ENCODE measurements around the gene TRPM5.

TRPM5 gene

GRCh38 chr11:2419638-2420501 is 24.4 kb downstream of the TRPM5 start:
- peak; percentile 54 for DNase-seq

GRCh38 chr11:2418693-2419360 is 25.5 kb downstream of the TRPM5 start:
- no peak for DNase-seq

- no peak for DNase-seq
These were observed 26.2 kb downstream of the TRPM5 start for GRCh38 chr11:2417856-2418692.

- no peak for DNase-seq
These were observed 27.5 kb downstream of the TRPM5 start for GRCh38 chr11:2416765-2417164.

- no peak for DNase-seq
These were observed 28.5 kb downstream of the TRPM5 start for GRCh38 chr11:2415601-2416380.

GRCh38 chr11:2415171-2415570 is 29.1 kb downstream of the TRPM5 start:
- DNase-seq: no peak

GRCh38 chr11:2414616-2415015 is 29.7 kb downstream of the TRPM5 start:
- no peak for DNase-seq

- DNase-seq: no peak
These were observed 30.4 kb downstream of the TRPM5 start for GRCh38 chr11:2413742-2414579.

DNA sequence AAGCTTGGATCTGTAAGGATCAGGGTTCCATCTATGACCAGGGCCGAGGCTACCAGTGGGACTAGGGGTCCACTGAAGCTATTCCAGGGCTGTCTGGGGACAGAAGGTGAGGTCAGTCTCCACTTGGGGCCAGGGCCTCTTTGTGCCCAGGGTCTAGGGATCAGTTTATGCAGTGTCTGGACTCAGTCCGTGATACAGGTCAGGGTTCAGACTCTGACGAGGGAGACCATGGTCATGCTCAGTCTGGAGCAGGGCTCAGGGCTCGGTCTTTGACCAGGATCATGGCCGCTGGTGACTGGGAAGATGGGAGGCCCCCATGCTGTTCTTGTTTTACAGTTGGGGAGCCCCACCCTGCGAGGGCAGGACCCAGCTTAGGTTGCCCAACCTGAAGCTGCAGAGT is 32.0 kb downstream of the TRPM5 start:
- DNase-seq: no peak

DNA sequence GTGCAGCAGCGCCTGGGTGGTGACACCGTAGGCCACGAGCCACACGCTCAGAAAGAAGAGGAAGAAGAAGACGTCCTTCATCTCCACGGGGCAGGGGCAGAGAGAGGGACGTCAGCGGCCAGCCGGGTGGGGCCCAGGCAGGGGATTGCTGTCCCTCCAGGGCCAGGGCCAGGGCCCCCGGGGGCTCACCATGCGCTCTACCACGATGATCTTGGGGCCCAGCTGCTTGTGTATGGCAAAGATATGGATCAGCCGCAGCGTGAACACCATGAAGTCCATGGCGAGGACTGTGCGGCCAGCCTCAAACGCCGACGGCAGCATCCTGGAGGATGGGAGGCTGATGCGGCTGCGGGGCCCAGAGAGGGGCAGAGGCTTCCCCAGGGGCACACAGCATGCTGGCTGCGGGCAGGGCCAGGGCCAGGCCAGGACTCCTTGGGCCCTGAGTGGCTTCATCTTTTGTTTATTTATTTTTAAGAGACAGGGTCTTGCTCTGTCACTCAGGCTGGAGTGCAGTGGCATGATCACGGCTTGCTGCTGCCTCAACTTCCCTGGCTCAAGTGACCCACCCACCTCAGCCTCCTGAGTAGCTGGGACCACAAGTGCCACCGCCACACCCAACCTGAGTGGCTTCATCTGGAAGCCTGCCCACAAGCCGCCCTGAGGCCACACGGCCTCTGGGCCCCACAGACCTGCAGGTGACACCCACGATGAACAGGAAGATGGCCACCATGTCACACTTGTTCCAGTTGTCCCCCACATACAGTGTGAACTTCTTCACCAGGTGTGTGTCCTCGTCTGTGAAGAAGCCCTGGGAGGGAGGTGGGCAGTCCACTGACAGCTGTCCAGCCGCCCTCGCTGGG is 32.6 kb downstream of the TRPM5 start:
- DNase-seq: no peak

GRCh38 chr11:2410616-2411015 is 33.7 kb downstream of the TRPM5 start:
- DNase-seq: no peak

DNA sequence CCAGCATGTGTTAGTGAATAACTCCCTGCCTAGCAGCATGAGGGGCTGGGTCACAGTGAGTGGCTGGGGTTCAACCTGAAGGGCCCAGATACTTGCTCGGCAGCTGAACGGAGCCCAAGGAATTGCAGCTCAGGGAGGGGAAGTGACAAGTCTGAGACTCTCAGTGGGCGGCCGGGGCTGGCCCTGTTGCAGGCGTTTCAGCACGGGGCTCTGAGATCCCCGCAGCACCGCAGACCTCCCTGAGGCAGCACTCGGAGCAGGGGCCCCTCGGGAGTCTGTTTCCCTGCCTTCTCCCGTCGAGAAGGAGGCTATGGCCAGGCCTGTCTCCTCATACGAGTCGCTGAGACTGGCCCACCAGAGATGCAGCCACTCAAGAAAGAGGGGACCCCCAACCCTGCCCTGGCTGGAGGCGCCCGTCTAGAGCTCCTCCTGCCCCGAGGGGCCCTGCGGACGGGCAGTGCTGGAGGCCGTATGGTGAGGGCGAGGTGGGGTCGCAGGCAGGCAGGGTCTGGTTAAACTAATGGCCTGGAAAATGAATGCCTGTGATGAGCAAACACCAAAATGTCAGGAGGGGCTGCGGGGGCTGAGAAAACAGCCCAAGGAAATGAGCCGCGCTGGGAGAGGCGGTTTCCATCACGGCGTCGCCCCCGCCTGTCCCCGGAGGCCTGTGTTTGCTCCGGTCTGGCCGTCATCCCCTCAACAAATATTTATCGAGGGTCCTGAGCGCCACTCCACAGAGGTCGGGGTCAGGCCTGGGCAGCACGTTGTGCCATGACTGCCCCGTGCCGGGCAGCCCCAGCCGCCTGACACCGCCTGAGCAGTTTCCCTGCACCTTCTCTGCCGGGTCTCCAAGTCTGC is 34.5 kb downstream of the TRPM5 start:
- no peak for DNase-seq

DNA sequence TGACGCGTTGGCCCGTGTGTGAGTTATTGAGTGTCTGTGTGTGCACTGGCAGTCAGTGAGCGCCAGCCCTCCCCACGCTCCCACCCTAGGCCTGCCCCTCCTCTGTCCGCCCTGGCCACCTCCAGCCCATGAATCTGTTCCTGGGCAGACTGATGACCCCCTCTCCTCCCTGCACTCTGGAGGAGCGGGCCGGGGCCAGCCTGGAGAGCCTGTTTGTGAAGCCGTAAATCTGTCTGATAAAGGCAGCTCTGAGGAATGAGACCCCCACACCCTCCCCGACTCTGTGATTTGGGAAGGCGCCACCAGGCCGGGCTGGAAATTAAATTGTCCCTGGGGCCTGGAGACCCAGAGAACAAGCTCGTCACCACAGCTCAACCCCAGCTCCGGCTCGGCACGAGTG is 35.2 kb downstream of the TRPM5 start:
- no peak for DNase-seq

- DNase-seq: no peak
These were observed 35.6 kb downstream of the TRPM5 start for GRCh38 chr11:2408671-2409070.

DNA sequence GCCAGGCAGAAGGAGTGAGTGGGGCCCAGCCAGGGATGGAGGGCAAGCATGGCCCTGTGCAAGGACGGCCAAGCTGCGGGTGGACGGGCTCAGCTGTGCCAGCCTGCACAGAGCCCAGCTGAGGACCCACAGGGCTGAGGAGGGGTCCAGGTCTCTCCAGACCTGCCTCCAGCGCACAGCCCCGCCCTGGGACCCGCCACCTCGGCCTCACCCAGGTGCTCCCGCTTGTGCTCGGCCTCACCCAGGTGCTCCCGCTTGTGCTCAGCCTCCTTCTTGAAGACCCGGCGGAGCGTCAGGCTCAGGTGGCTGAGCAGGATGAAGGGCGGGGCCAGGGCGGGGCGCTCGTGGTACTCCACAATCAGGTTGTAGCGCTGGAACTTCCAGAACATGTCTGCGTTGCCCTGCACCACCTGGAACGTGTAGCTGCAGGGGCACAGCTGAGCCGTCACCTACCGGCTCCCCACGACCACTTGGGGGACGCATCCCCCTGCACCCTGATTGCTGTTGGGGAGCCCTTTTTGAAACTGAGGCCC is 37.4 kb downstream of the TRPM5 start:
- DNase-seq: no peak

DNA sequence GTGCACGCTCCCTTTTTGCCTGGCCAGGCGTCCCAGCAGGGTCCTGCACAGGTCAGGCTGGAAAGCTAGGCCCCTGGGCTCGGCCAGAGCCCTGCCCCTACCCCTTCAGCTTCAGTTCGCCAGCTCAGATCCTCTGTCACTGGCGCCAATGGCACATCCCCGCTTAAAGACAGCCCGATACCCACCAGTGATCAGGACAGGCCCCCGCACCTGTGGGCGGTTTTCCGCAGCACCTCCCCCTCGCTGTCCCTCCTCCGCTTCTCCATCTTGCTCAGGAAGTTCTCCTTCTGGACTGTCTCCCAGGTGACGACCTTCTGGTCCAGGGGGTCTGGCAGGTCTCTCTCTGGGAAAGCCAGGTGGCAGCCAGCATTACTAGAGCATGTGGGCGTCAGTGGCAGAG is 37.9 kb downstream of the TRPM5 start:
- DNase-seq: no peak

DNA sequence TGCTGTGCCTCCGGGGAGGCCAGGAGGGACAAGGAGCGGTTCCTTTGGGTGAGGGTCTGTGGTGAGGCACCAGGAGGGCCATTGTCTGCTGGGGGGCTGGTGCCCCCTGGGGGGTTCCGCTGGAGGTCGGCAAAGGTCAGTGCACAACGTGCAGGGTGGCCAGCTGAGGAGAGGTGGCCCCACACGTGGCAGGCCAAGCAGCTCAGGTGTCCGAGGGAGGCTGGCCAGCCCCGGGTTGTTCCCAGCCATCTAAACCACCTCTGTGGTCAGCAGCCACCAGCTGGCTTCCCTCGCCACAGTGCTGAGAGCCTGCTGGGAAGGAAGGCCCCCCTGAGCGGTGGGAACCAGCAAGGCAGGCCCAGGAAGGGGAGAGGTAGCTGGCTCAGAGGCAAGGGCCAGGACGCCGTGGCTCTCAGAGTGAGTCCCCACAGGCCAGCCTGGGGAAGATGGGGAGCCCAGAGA is 39.5 kb downstream of the TRPM5 start:
- no peak for DNase-seq

DNA sequence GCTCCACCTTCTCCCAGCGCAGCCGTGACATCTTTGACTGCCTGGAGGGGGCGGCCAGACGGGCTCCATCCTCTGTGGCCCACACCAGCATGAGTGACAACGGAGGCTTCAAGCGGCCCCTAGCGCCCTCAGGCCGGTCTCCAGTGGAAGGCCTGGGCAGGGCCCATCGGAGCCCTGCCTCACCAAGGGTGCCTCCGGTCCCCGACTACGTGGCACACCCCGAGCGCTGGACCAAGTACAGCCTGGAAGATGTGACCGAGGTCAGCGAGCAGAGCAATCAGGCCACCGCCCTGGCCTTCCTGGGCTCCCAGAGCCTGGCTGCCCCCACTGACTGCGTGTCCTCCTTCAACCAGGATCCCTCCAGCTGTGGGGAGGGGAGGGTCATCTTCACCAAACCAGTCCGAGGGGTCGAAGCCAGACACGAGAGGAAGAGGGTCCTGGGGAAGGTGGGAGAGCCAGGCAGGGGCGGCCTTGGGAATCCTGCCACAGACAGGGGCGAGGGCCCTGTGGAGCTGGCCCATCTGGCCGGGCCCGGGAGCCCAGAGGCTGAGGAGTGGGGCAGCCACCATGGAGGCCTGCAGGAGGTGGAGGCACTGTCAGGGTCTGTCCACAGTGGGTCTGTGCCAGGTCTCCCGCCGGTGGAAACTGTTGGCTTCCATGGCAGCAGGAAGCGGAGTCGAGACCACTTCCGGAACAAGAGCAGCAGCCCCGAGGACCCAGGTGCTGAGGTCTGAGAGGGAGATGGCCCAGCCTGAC is 41.2 kb downstream of the TRPM5 start:
- DNase-seq: no peak

- no peak for DNase-seq
These were observed 42.2 kb downstream of the TRPM5 start for GRCh38 chr11:2402106-2402505.
